Ascending aorta (tissue), 2 donors: ENCODE data around the gene CPD. TPM values are rescaled to one million over a fixed set of nuclear protein-coding genes. Genes with fewer than 3 reads are reported as not detected.

Experiments
- DNase-seq, 2 donors: peaks; one replicate each; pipeline ENCODE4 v3.0.0-alpha.2; 2019; ENCODE audit warnings: low spot score in 2 of 2
- H3K27ac ChIP-seq, 2 donors: fragments of 200-600 bp; sonication (generic); one replicate each; pipeline ENCODE4 v1.5.1; 2016 to 2017; ENCODE audit warnings: mild to moderate bottlenecking in 1 of 2
- H3K27me3 ChIP-seq: fragments of 200-600 bp; sonication (generic); one replicate; pipeline ENCODE4 v1.5.1; 2017
- H3K36me3 ChIP-seq, 2 donors: fragments of 200-600 bp; sonication (generic); one replicate each; pipeline ENCODE4 v1.5.1; 2016
- H3K4me1 ChIP-seq, 2 donors: fragments of 200-600 bp; sonication (generic); one replicate each; pipeline ENCODE4 v1.5.1; 2016 to 2017; ENCODE audit warnings: mild to moderate bottlenecking in 1 of 2
- H3K4me3 ChIP-seq, 2 donors: fragments of 200-600 bp; sonication (generic); one replicate each; pipeline ENCODE4 v1.5.1; 2016 to 2017; ENCODE audit warnings: mild to moderate bottlenecking in 1 of 2
- H3K9me3 ChIP-seq, 2 donors: fragments of 200-600 bp; sonication (generic); one replicate each; pipeline ENCODE4 v1.5.1; 2016
- intact Hi-C: fragments of 100-400 bp; cut with DNase I; formaldehyde crosslinking; loops from one replicate; pipeline ENCODE4 v1.15.1; 2023
- total RNA-seq: library from RNA; depleted of rRNA; stranded (reverse); fragments of >200 nt; gene quantifications from one replicate; pipeline ENCODE4 v1.1.0, GENCODE V29; 2016
- TF ChIP-seq, protein P1 (sequence below), 3 experiments: fragments of 200-600 bp in 2 of 3; fragments of 450-650 bp in 1 of 3; sonication (generic) in 2 of 3; IDR thresholded peaks; one replicate each; pipeline ENCODE4 v1.5.1; 2016 to 2019; ENCODE audit warnings: antibody characterized with exemption in 3 of 3, mild to moderate bottlenecking in 1 of 3, moderate library complexity in 1 of 3

Gene CPD
- total RNA-seq, 1 donor from 2014 or later, result 141 TPM

DNA sequence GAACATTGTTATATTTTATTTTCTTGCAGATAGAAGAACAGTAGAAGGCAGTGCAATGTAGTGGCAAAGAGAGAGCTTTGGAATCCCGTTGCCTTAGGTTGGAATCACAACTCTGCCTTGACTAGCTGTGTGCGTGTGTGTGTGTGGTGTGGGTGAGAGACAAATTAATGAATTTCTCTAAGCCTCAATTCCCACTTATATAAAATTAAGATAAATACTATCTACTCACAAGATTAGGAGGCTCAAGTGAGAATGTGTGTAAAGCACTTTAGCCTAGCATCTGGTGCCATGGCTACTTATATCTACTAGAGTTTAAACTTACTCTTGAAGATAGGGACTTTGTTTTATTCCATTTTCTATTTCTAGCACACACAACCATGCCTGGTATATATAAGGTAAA is 12.8 kb downstream of the CPD start:
- H3K4me1 ChIP-seq, result no peaks in the 10 kb centered on the region
- no peak for DNase-seq
- TF ChIP-seq, protein P1, sequence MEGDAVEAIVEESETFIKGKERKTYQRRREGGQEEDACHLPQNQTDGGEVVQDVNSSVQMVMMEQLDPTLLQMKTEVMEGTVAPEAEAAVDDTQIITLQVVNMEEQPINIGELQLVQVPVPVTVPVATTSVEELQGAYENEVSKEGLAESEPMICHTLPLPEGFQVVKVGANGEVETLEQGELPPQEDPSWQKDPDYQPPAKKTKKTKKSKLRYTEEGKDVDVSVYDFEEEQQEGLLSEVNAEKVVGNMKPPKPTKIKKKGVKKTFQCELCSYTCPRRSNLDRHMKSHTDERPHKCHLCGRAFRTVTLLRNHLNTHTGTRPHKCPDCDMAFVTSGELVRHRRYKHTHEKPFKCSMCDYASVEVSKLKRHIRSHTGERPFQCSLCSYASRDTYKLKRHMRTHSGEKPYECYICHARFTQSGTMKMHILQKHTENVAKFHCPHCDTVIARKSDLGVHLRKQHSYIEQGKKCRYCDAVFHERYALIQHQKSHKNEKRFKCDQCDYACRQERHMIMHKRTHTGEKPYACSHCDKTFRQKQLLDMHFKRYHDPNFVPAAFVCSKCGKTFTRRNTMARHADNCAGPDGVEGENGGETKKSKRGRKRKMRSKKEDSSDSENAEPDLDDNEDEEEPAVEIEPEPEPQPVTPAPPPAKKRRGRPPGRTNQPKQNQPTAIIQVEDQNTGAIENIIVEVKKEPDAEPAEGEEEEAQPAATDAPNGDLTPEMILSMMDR (IDR thresholded peaks at IDR 0.05), result no peak
- intact Hi-C loops, result no loop called here
- H3K27ac ChIP-seq, result no peak overlapping the region
- peaks cover 27 to 31% of the 10 kb centered on the region in 2 donors for H3K36me3 ChIP-seq
- no peaks in the 10 kb centered on the region for H3K27me3 ChIP-seq
- no peak overlapping the region for H3K4me3 ChIP-seq
- H3K9me3 ChIP-seq, result no peaks in the 10 kb centered on the region

DNA sequence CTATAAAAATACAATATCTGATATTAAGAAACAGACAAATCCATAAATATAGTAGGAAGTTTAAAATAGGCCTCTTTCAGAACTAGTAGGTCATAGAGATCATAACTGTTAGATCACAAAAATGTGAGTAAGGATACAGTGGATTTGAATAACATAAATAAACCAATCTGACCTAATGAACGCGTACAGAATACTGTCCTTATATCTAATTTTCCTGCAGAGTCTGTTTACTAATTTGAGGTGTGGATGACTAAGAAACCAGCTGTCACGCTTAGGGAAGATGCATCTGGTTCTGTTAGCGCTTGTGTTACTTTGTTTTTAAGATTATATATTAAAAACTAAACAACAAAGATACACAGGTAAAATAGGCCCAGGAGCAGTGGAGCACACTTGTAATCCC is 14.8 kb downstream of the CPD start:
- H3K27ac ChIP-seq, result no peak overlapping the region
- intact Hi-C loops, result no loop called here
- peaks cover 18% of the 10 kb centered on the region in 2 donors for H3K36me3 ChIP-seq
- peaks cover 0 to 3% of the 10 kb centered on the region in 2 donors for H3K4me1 ChIP-seq
- no peaks in the 10 kb centered on the region for H3K9me3 ChIP-seq
- H3K4me3 ChIP-seq, result no peak overlapping the region
- H3K27me3 ChIP-seq, result no peaks in the 10 kb centered on the region
- TF ChIP-seq, protein P1 (IDR thresholded peaks at IDR 0.05), result no peak
- DNase-seq, result no peak

DNA sequence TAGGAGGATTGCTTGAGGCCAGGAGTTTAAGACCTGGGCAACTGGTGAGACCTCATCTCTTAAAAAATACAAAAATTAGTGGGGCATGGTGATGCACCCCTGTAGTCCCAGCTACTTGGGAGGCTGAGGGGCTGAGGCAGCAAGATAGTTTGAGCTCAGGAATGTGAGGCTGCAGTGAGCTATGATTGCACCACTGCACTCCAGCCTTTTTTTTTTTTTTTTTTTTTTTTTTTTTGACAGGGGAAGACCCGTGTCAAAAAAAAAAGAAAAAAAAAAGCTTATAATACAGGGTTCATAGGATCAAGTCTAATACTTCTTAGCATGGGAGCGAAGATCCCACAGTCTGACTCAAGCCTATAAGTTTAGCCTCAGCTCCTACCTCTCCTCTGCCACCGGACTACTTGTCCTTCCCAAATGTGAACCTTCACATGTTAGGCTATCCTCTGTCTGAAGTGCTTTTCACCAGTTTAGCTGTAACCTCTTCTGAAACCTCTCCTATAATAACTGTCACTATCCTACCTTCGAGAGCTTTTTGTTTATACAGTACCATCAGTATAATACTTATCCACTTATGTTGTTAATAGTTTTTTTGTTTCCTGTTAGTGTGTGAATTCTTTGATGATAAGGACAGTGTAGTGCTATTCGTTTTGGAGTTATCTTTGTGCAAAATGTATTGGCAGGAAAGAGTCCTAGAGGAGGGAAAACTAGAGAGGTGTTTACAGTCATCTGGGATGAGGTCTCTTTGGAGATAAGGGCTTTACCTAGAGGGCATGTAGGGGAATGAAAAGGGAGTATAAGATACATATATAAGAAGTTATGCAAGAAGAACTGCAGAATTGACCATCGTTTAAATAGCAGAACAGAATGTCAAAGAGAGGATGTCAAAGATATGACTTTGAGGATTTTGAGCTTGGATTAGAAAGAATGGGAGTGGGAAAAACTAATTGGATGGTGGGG is 15.5 kb downstream of the CPD start:
- Histone ChIP-seq H3K36me3 (peaks cover 14 to 18% of the 10 kb centered on the region in 2 donors), H3K4me3 (no peak overlapping the region)
- intact Hi-C loops, result no loop called here

DNA sequence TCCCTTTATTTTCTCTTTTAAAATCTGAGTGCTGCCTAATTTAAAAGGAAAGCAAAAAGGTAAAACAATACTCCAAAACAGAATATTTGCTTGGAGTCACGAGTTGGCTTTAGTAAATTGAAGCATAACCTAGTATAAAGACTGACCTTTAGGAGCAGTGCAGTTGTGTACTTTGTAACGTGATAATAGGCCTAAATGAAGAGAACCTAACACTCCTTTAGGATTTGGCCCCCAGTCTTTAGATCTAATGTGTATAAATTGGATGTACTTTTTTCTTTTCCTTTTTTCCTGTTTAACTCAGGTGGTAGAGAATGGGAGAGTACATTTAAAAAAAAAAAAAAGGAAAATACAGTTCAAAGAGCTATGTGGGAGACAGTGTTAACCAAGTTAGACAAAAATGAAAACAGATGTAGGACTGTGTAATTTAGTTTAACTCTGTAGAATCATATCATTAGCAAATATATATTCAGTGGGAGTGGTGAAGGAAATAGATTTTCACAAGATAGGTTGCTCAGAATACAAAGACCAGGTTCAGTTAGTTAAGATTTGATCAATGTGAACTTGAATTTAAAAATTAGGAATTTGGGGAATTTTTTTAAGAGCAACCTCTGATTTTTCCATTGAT is 16.8 kb downstream of the CPD start:
- H3K27ac ChIP-seq, result no peak overlapping the region
- H3K27me3 ChIP-seq, result no peaks in the 10 kb centered on the region
- intact Hi-C loops, result no loop called here
- TF ChIP-seq, protein P1 (IDR thresholded peaks at IDR 0.05), result no peak
- no peak for DNase-seq
- H3K9me3 ChIP-seq, result no peaks in the 10 kb centered on the region
- peaks cover 0 to 3% of the 10 kb centered on the region in 2 donors for H3K4me1 ChIP-seq
- no peak overlapping the region for H3K4me3 ChIP-seq
- peaks cover 5 to 14% of the 10 kb centered on the region in 2 donors for H3K36me3 ChIP-seq

More for the DNA sequence above, 15.5 kb downstream of the CPD start:
- Histone ChIP-seq H3K4me1 (peaks cover 0 to 3% of the 10 kb centered on the region in 2 donors), H3K27ac (no peak overlapping the region), H3K27me3 (no peaks in the 10 kb centered on the region), H3K9me3 (no peaks in the 10 kb centered on the region)
- TF ChIP-seq, protein P1 (IDR thresholded peaks at IDR 0.05), result no peak
- DNase-seq, result no peak

DNA sequence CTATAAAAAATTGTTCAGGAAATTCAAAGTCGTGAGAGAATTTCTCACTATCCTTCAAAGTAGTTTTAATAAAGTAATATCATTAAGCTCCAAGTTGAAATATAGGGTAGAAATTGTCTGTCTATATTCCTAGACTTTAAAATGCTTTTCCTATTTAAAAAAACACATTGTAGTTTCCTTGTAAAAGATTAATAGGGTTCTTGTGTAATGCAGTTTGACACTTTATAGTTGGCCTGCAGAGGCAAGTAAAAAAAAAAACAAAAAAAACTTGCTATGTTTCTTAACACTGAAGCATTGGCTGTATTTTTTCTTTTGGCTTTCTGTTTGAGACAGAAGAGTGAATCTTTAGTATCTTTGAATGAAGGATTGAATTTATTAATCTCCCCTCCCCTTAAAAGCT is 17.4 kb downstream of the CPD start:
- no peak overlapping the region for H3K4me3 ChIP-seq
- H3K27me3 ChIP-seq, result no peaks in the 10 kb centered on the region
- no peak for DNase-seq
- H3K27ac ChIP-seq, result no peak overlapping the region
- H3K36me3 ChIP-seq, result peaks cover 2 to 8% of the 10 kb centered on the region in 2 donors
- TF ChIP-seq, protein P1 (IDR thresholded peaks at IDR 0.05), result no peak
- peaks cover 0 to 3% of the 10 kb centered on the region in 2 donors for H3K4me1 ChIP-seq
- H3K9me3 ChIP-seq, result no peaks in the 10 kb centered on the region
- intact Hi-C loops, result no loop called here
